ENCODE results near the gene PIH1D2.

The PIH1D2 gene

DNA sequence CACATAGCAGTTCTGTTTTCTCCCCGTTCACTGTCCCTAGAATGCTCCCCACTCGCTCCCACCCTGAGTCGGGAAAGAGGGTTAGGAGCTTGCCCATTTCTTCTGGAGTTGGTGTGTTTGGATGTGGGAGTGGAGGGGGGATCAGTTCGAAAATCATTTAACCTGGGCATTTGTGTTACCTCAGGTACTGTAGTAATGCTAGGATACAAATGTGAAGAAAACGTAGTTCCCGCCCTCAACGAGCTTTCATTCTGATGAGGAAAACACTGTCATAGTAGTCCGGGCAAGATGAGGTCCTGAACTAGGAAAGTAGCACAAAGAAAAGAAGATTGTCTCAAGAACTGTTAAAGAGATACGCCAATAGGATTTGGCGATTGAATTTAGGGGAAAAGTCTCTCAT is 13.4 kb upstream of the PIH1D2 start:
- H3K9me3 ChIP-seq (replicated peaks; ENCODE audit: insufficient read depth, low read length) = no peaks in the 10 kb centered on the region
- H3K36me3 ChIP-seq (replicated peaks; ENCODE audit: insufficient read depth, low read length) = peaks cover 30% of the 10 kb centered on the region
- peak overlapping the region; percentile 47; the same call in 1 of the 2 replicates for H3K27ac ChIP-seq (ENCODE audit: low read length)
- no peaks in the 10 kb centered on the region for H3K27me3 ChIP-seq (replicated peaks; ENCODE audit: insufficient read depth, low read length)
- peaks cover 79% of the 10 kb centered on the region for H3K79me2 ChIP-seq (ENCODE audit: low read length)
- peaks cover 10% of the 10 kb centered on the region; the same call in 1 of the 2 replicates for H3K4me1 ChIP-seq (ENCODE audit: low read length)
- peak overlapping the region; percentile 27 for H2AFZ ChIP-seq (ENCODE audit: low read length)
- H3K4me2 ChIP-seq (ENCODE audit: low read depth, low read length) = peak overlapping the region; percentile 64
- H3K9me2 ChIP-seq (replicated peaks; ENCODE audit: insufficient read depth, low read length) = no peaks in the 10 kb centered on the region
- H3F3A ChIP-seq (ENCODE audit: insufficient read depth, low read length) = peaks cover 31% of the 10 kb centered on the region
- DNase-seq = peak; percentile 11
- H4K20me1 ChIP-seq (ENCODE audit: insufficient read depth, low read length) = no peaks in the 10 kb centered on the region
- peak overlapping the region; percentile 95 for H3K4me3 ChIP-seq (ENCODE audit: low read length)
- TF ChIP-seq EZH2phosphoT487 (IDR thresholded peaks at IDR 0.05; ENCODE audit: low read length) (no peak), CTCF (IDR thresholded peaks at IDR 0.05; ENCODE audit: low read length) (no peak), EZH2 (optimal IDR thresholded peaks at IDR 0.05; ENCODE audit: low read depth, low read length) (no peak)
- H3K9ac ChIP-seq (ENCODE audit: low read length) = peak overlapping the region; percentile 82

DNA sequence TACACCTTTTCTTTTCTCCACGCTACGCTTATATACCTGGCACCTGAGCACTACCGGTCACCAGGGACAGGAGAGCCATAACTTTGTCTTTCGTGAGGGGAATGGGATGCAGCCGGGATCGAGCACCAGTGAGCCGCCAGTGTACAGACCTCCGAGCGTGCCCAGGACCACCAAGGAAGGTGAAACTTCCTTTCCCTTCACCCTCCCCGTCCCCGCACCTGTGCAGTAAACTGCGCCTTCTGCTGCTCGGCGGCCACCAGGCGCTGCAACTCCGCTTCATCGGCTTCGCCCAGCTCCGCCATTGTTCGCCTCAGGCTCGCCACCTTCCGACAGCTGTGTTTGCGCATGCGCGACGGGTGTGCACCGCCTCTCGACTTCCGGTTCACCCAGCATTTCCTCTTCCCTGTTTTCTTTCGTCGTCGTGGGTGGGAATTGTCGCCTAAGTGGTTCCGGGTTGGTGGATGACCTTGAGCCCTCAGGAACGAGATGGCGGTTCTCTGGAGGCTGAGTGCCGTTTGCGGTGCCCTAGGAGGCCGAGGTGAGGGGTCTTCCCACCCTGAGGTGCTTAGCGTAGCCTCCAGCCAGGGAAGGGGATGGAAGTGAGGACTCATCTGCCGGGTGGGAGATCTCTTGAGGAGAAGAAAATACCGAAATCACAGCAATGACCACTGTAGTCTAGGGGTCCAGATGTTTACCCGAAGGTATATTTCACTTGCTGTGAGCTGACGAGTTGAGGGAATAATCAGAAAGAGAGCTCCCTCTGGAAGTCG is 12.8 kb upstream of the PIH1D2 start, which contains the start of the genes SDHD and TIMM8B:
Gene SDHD, plus strand, starts transcription at position 452 of the 770 bp plus-strand sequence. Its CDS starts 35 bp downstream, at position 487.
Gene TIMM8B, minus strand, starts transcription at position 335 of the 770 bp plus-strand sequence. Its CDS starts 33 bp downstream, at position 302.
- Histone ChIP-seq H3K9me2 (replicated peaks; ENCODE audit: insufficient read depth, low read length) (no peaks in the 10 kb centered on the region), H3K4me2 (ENCODE audit: low read depth, low read length) (peak within 1 kb of the TSS; percentile 90), H4K20me1 (ENCODE audit: insufficient read depth, low read length) (no peaks in the 10 kb centered on the region), H3K27ac (ENCODE audit: low read length) (peak within 1 kb of the TSS; percentile 47; the same call in 1 of the 2 replicates), H3K36me3 (replicated peaks; ENCODE audit: insufficient read depth, low read length) (peaks cover 29% of the 10 kb centered on the region), H3K9me3 (replicated peaks; ENCODE audit: insufficient read depth, low read length) (no peaks in the 10 kb centered on the region), H3K9ac (ENCODE audit: low read length) (peak within 1 kb of the TSS; percentile 82), H3K27me3 (replicated peaks; ENCODE audit: insufficient read depth, low read length) (no peaks in the 10 kb centered on the region), H3K4me3 (ENCODE audit: low read length) (peak within 1 kb of the TSS; percentile 95), H3K79me2 (ENCODE audit: low read length) (peaks cover 82% of the 10 kb centered on the region), H3K4me1 (ENCODE audit: low read length) (peaks cover 10% of the 10 kb centered on the region; the same call in 1 of the 2 replicates), H3F3A (ENCODE audit: insufficient read depth, low read length) (peaks cover 38% of the 10 kb centered on the region), H2AFZ (ENCODE audit: low read length) (peak within 1 kb of the TSS; percentile 76)
- peak; percentile 98 for DNase-seq
- peak; percentile 28 for TF ChIP-seq CTCF (IDR thresholded peaks at IDR 0.05; ENCODE audit: low read length)
- no peak for TF ChIP-seq EZH2 (optimal IDR thresholded peaks at IDR 0.05; ENCODE audit: low read depth, low read length)

GRCh38 chr11:112085822-112086421 is 12.1 kb upstream of the PIH1D2 start:
- Histone ChIP-seq H4K20me1 (ENCODE audit: insufficient read depth, low read length) (no peaks in the 10 kb centered on the region), H3K27ac (ENCODE audit: low read length) (peak overlapping the region; percentile 47; the same call in 1 of the 2 replicates), H3K4me2 (ENCODE audit: low read depth, low read length) (peak overlapping the region; percentile 90), H3K4me1 (ENCODE audit: low read length) (peaks cover 10% of the 10 kb centered on the region; the same call in 1 of the 2 replicates), H3K4me3 (ENCODE audit: low read length) (peak overlapping the region; percentile 95), H3K9ac (ENCODE audit: low read length) (peak overlapping the region; percentile 82), H3K9me3 (replicated peaks; ENCODE audit: insufficient read depth, low read length) (no peaks in the 10 kb centered on the region), H3F3A (ENCODE audit: insufficient read depth, low read length) (peaks cover 39% of the 10 kb centered on the region), H3K27me3 (replicated peaks; ENCODE audit: insufficient read depth, low read length) (no peaks in the 10 kb centered on the region), H3K79me2 (ENCODE audit: low read length) (peaks cover 78% of the 10 kb centered on the region), H2AFZ (ENCODE audit: low read length) (peak overlapping the region; percentile 76), H3K9me2 (replicated peaks; ENCODE audit: insufficient read depth, low read length) (no peaks in the 10 kb centered on the region), H3K36me3 (replicated peaks; ENCODE audit: insufficient read depth, low read length) (peaks cover 25% of the 10 kb centered on the region)
- TF ChIP-seq CTCF (IDR thresholded peaks at IDR 0.05; ENCODE audit: low read length) (no peak), EZH2 (optimal IDR thresholded peaks at IDR 0.05; ENCODE audit: low read depth, low read length) (no peak), EZH2phosphoT487 (IDR thresholded peaks at IDR 0.05; ENCODE audit: low read length) (no peak)
- peak; percentile 49 for DNase-seq
